ENCODE measurements around the gene HLA-DQB2. TPM values are rescaled to one million over a fixed set of nuclear protein-coding genes. Genes with fewer than 3 reads are reported as not detected.

The HLA-DQB2 gene
- total RNA-seq, 1 experiment from 2014 or later: not detected

DNA sequence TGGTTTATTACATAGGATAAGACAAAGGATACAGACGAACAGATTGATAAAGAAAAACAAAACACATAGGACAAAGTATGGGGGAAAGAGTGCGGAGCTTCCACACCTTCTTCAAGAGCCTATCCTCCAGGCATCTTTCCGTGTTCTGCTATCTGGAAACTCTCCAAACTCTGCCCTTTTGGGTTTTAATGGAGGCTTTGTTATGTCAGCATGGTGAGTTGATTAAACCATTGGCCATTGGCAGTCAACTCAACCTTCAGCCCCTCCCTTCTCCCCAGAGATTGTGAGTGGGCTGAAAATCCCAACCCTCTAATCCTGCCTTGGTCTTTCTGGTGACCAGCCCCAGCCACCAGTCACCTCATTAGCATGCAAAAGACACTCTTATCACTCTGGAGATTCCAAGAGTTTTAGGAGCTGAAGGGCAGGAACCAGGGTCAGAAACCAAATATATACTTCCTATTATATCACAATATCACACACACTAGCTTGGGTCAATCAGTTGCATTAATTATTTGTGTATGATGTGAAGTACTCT, 29.6 kb upstream of the HLA-DQB2 start:
- in situ Hi-C loops (cut with HindIII; ENCODE audit: low pct_unique_long_range_greater_than_20kb, low sequenced_read_pairs): no loop called here

DNA sequence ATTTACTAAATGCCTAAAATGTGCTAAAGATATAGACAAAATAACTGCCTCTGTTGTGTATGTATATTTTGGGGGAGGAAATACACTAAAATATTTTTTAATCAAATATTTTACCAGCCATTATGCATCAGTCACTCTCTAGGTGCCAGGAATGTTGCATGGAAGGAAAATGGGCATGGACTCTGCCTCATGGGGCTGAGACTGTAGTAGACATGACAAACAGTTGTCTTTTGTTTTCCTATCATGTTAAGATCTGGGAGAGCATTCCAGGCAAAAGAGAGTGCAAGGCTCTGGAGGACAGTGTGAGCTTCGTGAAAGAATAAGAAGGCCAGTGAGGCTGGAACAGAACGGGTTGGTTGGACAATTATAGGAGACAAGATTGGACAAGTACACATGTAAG, 27.0 kb upstream of the HLA-DQB2 start:
- in situ Hi-C loops (cut with HindIII; ENCODE audit: low pct_unique_long_range_greater_than_20kb, low sequenced_read_pairs): no loop called here
- Histone ChIP-seq H3K9me3 (ENCODE audit: control insufficient read depth, insufficient read depth, low read depth, low read length) (no peaks in the 10 kb centered on the region), H3K27ac (ENCODE audit: low read length) (no peak overlapping the region), H3K4me3 (ENCODE audit: low read depth in 2 of 2, low read length in 2 of 2) (no peak overlapping the region), H3K4me1 (ENCODE audit: control insufficient read depth, insufficient read depth, low read length) (no peaks in the 10 kb centered on the region), H3K27me3 (ENCODE audit: control insufficient read depth, insufficient read depth, low read length) (peaks cover 34% of the 10 kb centered on the region), H3K36me3 (ENCODE audit: control insufficient read depth, insufficient read depth, low read length) (no peaks in the 10 kb centered on the region)
- POLR2A ChIA-PET: no interaction called here
- DNase-seq (ENCODE audit: low read depth, low spot score) (no peak), ATAC-seq (peak; percentile 67; the same call in 1 of the 2 replicates)
- BruUV-seq (replicated peaks): no TSS peak
- CTCF ChIA-PET: no interaction called here
- TF ChIP-seq SIN3A (IDR thresholded peaks at IDR 0.05; ENCODE audit: borderline replicate concordance, insufficient read depth, low read depth, low read length) (no peak), TCF7L2 (IDR thresholded peaks at IDR 0.05; ENCODE audit: low read depth, low read length) (no peak), POLR2AphosphoS5 (IDR thresholded peaks at IDR 0.05; ENCODE audit: low read depth, low read length) (no peak)
- TF ChIP-seq, protein P1, sequence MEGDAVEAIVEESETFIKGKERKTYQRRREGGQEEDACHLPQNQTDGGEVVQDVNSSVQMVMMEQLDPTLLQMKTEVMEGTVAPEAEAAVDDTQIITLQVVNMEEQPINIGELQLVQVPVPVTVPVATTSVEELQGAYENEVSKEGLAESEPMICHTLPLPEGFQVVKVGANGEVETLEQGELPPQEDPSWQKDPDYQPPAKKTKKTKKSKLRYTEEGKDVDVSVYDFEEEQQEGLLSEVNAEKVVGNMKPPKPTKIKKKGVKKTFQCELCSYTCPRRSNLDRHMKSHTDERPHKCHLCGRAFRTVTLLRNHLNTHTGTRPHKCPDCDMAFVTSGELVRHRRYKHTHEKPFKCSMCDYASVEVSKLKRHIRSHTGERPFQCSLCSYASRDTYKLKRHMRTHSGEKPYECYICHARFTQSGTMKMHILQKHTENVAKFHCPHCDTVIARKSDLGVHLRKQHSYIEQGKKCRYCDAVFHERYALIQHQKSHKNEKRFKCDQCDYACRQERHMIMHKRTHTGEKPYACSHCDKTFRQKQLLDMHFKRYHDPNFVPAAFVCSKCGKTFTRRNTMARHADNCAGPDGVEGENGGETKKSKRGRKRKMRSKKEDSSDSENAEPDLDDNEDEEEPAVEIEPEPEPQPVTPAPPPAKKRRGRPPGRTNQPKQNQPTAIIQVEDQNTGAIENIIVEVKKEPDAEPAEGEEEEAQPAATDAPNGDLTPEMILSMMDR (IDR thresholded peaks at IDR 0.05): no peak
- TF ChIP-seq, protein P2, sequence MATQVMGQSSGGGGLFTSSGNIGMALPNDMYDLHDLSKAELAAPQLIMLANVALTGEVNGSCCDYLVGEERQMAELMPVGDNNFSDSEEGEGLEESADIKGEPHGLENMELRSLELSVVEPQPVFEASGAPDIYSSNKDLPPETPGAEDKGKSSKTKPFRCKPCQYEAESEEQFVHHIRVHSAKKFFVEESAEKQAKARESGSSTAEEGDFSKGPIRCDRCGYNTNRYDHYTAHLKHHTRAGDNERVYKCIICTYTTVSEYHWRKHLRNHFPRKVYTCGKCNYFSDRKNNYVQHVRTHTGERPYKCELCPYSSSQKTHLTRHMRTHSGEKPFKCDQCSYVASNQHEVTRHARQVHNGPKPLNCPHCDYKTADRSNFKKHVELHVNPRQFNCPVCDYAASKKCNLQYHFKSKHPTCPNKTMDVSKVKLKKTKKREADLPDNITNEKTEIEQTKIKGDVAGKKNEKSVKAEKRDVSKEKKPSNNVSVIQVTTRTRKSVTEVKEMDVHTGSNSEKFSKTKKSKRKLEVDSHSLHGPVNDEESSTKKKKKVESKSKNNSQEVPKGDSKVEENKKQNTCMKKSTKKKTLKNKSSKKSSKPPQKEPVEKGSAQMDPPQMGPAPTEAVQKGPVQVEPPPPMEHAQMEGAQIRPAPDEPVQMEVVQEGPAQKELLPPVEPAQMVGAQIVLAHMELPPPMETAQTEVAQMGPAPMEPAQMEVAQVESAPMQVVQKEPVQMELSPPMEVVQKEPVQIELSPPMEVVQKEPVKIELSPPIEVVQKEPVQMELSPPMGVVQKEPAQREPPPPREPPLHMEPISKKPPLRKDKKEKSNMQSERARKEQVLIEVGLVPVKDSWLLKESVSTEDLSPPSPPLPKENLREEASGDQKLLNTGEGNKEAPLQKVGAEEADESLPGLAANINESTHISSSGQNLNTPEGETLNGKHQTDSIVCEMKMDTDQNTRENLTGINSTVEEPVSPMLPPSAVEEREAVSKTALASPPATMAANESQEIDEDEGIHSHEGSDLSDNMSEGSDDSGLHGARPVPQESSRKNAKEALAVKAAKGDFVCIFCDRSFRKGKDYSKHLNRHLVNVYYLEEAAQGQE (IDR thresholded peaks at IDR 0.05; ENCODE audit: insufficient read depth in 1 of 2, low read depth in 2 of 2, low read length in 1 of 2): no peak
- intact Hi-C loops (cut with micrococcal nuclease; ENCODE audit: unreplicated experiment): no loop called here

More for the DNA sequence above, 29.6 kb upstream of the HLA-DQB2 start:
- ChIA-PET POLR2A (no interaction called here), CTCF (no interaction called here)
- intact Hi-C loops (cut with micrococcal nuclease; ENCODE audit: unreplicated experiment): no loop called here
- Histone ChIP-seq H3K36me3 (ENCODE audit: control insufficient read depth, insufficient read depth, low read length) (no peaks in the 10 kb centered on the region), H3K27ac (ENCODE audit: low read length) (no peak overlapping the region), H3K4me3 (ENCODE audit: low read depth in 2 of 2, low read length in 2 of 2) (no peak overlapping the region), H3K4me1 (ENCODE audit: control insufficient read depth, insufficient read depth, low read length) (peaks cover 3% of the 10 kb centered on the region), H3K27me3 (ENCODE audit: control insufficient read depth, insufficient read depth, low read length) (peaks cover 28% of the 10 kb centered on the region), H3K9me3 (ENCODE audit: control insufficient read depth, insufficient read depth, low read depth, low read length) (no peaks in the 10 kb centered on the region)
- no peak for DNase-seq (ENCODE audit: low read depth, low spot score)
- no peak for ATAC-seq
- no peak for TF ChIP-seq POLR2AphosphoS5 (IDR thresholded peaks at IDR 0.05; ENCODE audit: low read depth, low read length)
- TF ChIP-seq, protein P2 (IDR thresholded peaks at IDR 0.05; ENCODE audit: insufficient read depth in 1 of 2, low read depth in 2 of 2, low read length in 1 of 2): no peak
- no peak for TF ChIP-seq TCF7L2 (IDR thresholded peaks at IDR 0.05; ENCODE audit: low read depth, low read length)
- TF ChIP-seq SIN3A (IDR thresholded peaks at IDR 0.05; ENCODE audit: borderline replicate concordance, insufficient read depth, low read depth, low read length): no peak
- TF ChIP-seq, protein P1 (IDR thresholded peaks at IDR 0.05): no peak
- no TSS peak for BruUV-seq (replicated peaks)

Data from Panc1 (cell line).